ENCODE measurements around the gene NOX5.

The NOX5 gene

DNA sequence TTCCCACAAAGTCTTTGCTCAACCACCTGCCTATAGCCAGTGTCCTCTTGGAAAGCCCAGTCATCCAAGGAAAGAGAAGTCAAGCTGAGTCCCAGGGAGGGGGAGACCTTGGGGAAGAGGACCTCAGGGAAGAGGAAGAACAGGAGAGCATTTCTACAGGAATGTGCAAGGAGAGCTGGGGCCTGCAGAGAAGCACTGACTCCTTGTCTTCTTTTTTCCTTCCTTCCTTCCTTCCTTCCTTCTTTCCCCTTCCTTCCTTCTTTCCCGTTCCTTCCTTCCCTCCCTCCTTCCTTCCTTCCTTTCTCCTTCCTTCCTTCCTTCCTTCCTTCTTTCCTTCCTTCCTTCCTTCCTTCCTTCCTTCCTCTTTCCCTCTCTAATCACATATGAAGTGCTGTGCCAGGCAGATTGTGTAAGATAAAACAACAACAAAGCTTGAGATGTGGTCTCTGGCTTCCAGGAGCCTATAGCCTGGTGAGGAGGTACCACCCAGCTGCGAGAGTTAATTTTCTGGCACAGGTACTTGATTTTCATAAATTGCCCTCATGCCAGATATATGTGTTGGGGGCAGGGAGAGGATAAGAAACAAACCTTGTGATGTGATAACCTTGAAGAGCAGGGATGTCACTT is 70.0 kb downstream of the NOX5 start:
- no peak for DNase-seq

DNA sequence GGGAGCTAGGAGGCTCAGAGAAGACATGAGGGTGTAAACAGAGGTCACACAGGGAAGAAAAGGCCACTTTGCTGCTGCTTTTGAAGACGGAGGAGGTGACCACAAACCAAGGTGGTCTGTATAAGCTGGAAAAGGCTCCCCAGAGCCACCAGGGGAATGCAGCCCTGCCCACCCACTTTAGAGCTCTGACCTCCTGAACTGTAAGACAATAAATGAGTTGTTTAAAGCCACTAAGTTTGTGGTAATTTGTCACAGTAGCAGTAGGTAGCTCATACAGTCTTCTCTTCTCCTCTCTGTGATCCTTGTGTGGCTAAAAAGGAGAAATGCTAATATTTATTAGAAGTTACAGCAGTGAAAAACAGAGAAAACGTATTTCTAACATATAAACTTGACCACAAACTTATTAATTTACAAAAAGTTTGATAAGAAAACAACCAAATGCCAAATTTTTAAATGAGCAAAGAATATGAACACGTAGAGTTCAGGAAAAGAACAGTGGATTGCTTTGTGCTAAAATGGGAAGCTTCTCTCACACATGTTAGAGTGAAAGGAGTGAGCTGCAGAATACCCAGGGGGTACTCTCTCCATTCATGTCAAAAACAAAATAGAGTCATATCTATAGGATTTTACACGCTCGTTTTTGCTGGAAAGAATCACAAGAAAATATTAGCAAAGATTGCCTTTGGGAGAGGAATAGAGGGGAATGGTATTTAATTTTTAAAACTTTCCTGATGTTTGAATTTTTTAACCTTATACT is 71.0 kb downstream of the NOX5 start:
- no peak for DNase-seq

DNA sequence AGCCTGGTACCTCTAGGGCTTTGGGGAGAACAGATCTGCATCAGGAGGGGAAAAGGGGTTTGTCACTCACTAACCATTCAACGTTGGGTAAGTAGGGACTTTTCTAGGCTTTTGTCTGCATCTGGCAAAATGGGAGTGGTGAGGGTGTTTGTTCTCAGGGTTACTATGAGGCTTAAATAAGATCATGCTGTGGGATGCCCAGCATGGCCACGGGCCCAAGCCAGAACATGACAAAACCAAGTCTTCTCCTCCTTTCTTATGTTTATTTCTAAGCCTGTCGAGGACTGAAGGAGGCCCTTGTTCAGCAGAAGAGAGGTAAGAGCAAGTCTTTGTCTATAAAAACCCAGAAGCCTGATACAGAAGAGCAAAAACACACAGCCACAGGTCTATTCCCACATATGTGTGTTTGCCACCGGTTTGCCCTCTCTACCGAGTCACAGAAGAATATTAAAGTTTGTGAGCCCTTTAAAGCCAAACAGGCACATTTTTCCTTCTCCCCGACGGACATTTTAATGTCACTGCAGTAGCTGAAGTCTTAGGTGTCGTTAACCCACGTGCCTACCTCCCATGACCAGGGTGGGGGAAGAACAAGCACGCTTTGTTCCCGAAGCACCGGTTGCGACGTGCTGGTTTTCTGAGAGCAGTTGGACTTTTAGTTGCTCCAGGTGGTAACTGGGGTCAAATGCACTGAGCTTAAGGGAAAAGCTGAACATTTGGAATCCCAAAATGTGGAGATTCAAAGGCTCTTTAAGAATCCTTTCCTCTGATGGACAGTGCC is 72.1 kb downstream of the NOX5 start:
- DNase-seq: no peak

DNA sequence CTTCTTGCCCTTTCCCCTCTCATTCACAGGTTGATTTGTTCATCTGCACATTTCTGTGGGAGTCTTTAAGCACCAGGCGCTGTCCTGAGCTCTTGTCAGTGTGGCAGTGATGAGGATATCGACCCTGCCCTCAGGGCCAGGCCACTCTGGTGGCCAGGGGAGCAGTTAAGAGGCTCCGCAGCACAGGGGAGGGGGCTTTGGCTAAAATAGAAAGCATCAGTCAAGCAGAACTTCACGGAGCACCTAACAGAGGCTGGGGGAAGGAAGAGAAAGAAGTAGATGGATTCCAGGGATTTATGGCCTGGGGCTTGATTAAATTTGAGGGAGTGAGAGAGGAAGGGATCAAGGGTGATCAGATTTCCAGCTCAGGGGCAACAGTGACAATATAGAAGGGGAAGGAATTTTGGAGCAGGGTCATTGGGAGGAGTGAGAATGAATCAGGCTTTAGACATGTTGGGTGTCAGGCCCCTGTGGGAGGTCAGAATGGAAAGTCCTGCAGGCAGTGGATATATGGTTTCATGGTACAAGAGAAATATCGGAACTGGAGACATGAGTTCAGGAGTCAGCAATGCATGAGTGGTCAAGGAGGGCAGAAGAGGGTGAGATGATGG is 73.0 kb downstream of the NOX5 start:
- no peak for DNase-seq

DNA sequence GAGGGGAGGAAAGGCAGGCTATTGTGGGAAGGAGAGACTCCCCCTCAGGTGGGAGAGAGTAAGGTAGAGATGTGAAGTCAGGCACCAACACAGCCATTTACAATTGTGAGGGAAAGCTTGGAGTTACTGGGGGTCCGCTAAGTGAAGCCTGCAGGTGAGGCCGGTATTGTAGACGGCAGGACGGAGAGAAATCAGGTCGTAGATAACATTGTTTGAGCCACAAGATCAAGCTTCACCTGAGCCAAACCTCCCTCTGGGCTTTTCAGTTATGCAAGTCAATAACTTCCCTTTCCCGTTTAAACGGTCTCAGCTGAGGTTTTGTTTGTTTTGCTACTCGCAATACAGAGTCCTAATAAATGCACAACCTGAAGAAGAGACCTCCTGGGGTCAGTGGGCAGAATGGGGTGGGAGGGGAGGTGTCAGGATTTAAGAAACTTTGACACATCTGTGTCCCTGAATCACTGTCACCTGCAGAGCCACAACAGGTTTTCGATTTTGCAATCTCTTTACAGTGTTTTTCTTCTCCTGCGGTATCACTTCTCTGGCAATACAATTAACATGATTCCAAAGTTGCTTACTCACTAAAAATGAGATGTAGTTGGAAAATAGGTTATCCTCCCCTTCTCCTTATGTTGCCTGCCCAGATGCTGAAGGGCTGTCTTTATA is 73.9 kb downstream of the NOX5 start:
- no peak for DNase-seq

DNA sequence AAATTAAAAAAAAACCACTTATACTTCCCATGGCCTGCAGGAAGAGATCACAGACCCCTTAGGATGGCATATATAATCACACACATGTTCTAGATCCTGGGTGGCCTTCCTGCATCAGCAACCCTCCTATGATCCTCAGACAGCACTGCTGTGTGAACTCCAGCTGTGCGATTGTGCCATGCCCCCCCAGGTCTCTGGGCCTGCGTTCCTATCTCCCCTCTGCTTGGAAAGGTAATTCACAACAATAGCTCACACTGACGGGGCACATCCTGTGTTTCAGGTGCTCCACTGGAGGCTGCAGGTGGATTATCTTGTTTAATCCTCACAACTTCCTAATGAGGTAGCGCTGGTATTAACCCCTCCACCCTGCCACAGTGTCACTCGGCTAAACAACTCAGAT is 74.8 kb downstream of the NOX5 start:
- no peak for DNase-seq

DNA sequence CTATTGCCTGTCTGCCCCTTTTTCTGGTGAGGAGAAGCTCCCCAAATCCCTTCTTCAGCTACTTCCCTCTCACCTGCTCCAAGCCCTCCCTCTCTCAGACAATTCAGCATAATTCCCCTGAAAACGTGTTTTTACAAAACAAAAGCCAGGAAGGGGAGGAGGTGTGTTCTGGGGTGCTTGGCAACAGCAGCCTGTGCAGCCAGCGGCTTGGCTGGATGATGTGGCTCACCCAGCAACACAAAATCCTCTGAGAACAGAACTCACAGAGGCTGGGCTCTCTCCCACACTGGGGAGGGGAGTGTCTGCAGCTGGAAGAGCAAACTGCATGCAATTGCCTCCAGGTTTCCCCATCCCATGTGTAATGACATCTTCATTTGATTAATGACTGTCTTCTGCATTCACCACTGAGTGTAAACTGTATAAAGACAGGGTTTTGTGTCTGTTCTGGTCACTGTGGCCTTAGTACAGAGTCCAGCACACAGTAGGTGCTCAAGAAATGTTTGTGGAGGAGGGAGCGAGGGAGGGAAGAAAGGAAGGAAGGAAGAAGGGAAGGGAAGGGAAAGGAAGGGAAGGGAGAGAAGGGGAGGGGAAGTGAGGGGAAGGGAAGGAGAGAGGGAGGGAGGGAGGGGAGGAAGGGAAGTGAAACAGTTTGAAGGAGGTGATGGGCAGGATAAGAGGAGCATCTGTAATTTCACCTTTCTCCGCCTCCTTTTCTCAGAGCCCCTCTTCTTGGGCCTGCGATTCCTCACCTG is 75.9 kb downstream of the NOX5 start:
- DNase-seq: no peak

DNA sequence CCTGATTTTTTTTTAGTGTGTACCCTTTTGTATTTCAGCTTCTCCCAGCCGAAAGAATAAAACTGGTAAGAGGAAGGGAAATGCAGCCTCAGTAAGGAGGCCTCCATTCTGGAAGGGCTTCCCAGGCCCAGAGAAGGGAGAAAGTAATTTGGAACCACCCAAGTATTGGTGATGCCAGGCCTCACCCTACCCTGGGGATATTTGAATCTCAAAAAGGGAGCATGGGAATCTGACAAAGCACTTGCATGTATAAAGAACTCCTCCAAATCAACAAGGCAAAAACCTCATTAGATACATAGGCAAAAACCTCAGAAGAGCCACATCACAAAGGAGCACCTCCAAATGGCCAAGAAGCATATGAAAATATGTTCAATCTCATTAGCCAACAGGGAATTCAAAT is 77.2 kb downstream of the NOX5 start:
- DNase-seq: no peak

DNA sequence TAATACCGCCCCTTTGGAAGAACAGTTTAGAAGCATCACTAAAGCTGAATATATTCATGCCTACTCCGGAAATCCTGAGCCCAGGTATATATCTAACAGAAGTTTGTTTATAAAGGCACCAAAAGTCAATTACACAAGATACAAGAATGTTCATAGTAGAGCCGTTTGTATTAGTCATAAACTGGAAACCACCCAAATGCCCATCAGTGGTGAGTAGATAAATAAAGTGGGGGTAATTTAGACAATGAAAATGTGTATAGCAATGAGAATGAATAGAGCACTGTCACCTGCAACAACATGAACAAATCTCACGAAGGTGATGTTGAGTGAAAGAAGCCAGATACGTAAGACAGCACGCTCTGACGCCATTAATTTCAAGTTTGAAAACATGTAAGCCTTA is 77.7 kb downstream of the NOX5 start:
- no peak for DNase-seq

DNA sequence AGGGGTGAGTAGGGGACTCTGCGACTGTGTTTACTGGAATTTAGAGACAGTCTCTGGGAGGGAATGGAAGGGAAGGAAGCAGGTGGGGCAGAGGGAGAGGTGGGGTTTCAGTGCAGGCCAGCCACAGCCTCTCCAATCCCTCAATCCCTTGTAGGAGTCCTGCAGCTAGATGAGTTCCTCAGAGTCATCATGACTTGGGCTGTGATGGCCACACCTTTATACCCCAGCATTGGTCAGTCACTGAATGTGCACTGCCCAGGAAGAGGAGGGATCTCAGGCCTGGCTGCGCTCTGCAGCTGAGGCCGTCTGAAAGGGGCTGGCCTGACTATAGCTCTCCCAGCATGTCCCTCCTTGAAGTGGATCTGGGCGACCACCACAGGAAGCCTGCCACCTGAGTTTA is 78.6 kb downstream of the NOX5 start:
- DNase-seq: no peak

DNA sequence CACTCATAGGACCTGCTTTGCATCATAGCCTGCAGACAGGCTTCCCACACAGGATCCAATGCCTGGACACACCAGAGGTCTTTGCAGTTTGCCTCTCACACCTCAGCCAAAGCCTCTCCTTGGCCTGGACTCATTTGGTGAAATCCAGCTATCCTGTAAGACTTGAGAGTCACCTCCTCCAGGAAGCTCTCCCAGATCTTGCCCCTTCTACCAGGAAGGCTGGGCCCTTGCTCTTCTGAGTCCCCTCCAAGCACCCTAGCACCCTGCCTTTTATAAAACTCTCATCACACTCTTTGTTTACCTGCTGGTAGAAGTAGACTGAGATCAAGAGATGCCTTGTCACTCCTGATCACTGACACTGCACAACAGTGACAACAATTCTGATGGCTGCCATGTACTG is 79.1 kb downstream of the NOX5 start:
- no peak for DNase-seq

DNA sequence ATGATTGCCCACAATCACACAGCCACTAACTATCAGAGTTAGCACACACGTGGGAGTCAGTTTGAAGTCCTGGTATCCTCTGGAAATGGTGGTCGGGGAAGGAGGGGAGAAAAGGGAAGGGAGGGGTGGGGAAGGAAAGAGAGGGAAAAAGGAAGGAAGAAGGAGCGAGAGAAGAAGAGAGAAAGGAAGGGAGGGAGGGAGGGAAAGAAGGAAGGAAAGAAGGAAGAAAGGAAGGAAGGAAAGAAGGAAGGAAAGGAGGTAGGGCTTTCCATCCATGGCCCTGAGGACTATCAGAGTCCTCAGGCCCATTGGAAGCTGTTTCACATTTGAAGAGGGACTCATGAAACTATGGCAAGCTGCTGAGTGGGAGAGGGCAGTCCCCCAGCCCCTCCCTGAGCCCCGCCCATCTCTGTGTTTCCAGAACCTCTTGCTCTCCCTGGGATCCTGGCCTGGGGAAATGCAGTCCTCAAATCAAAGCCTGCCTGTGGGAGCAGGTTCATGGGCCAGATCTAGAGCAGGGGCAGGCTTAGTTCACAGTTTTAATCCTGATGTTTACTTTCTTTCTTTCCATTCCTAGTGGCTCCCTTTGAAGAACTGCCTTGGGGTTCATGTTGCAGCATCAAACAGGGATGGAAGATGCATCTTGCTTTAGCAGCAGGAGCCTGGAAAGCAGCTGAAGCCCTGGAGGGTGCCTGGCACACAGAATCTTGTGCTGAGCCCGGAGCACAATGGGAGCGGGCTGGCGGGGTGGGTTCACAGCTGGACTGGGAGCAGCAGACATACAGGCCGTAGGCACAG is 79.8 kb downstream of the NOX5 start:
- no peak for DNase-seq

DNA sequence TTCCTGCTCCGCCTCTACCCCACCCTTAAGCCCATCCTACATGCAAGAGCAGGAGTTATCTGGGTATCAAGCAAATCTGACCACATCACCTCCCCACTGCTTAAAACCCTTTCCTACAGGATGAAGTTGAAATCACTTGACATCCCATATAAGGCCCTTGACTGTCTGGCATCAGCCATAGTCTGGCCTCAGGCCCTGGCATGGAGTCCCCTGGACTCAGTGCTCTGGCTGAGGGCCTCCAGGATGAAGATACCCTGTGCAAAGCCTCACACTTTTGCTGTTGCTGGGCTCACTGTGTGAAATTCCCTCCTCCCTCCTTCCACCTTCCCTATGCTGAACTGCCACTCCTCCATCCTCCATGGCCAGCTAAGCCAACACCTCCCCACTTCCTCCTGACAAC is 80.8 kb downstream of the NOX5 start:
- DNase-seq: no peak

DNA sequence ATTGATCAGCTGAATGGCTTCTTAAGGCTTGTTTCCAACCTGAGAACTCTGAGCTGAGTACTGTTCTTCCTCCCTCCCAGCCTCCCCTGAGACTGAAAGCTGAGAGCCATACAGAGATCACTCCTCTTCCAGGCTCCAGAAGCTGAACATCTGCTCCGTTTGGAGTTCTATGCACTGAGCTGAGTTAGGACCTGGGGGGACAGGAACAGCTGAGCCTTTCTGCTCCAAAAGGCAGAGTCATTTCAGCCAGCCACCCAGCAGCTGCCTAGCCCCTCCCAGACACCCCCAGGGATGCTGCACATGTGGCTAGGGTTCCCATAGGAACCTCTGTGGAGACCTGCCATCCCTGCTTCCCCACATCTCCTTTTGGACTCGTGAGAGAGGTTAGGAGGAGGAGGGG is 81.7 kb downstream of the NOX5 start:
- peak; percentile 96 to 98 for DNase-seq

DNA sequence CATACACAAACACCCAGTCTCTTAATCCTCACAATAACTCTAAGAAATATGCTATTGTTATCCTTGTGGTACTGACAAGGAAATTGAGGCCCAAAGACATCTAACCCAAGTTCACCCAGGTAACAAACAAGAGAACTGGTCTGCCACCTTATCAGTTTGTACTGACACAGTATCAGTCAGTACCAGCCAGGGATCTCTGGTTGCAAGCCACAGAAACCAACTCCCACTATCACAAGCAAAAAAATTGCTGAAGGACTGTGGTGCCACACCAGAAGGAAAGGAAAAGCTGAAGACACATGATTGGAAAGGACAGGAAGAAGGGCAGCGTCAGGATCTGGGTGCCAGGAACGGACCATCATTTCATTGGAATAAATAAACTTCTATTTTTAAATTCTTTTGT is 82.1 kb downstream of the NOX5 start:
- no peak for DNase-seq

DNA sequence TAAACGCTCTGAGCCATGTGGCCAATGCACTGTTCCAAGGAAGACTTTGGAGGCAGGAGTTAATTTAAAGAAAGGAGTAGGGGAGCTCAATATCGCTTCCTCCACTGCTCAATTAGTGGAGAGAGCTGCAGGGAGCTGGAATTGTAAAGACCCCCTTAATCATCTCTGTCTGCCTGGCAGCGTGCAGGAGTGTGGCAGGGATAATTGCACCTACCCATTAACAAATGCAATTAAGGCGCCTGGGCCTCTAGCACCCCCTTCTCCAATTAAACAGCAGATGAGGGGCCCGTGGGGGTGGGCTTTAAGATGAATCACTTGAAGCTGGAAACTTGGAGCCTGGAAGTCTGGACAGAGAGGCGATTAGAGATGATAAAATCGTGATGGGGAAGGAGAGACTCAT is 84.3 kb downstream of the NOX5 start:
- DNase-seq: no peak

DNA sequence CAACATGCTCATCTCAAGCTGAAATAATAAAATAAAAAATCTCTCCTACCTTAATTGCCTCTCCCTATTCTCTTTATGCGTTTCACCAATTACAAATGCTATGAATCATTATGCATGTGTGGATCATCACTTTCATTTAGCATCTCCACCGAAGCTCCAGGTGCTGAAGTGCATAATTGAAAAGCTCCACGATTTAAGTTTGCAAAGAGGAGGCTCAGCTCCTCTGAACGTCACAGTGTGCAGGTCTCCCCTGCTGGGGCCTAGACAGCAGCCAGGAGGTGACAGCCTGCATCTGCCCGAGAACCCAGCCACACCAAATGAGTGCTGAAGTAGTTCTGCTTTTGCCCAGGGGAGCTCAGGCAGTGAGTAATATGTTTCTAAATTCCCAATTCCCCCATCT is 85.4 kb downstream of the NOX5 start:
- DNase-seq: peak in 1 of 2 experiments; percentile 39

DNA sequence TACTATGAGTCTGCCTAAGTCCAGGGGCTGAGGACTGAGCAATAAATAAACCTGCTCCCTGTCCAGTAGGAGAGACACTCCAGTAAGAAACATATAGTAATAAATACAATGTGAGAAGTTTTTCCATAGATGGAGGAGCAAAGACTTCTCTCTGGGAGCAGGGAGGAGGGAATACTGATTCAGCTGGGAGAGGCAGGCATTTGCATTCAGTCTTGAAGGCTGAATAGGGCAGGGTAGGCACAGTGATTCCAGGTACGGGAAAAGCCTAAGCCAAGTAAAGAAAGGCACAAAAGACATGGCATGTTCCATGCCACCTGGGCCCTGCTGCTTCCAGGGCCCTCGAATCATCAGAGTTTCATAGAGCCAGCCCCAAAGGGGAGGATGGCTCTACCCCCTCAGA is 86.3 kb downstream of the NOX5 start:
- DNase-seq: no peak

DNA sequence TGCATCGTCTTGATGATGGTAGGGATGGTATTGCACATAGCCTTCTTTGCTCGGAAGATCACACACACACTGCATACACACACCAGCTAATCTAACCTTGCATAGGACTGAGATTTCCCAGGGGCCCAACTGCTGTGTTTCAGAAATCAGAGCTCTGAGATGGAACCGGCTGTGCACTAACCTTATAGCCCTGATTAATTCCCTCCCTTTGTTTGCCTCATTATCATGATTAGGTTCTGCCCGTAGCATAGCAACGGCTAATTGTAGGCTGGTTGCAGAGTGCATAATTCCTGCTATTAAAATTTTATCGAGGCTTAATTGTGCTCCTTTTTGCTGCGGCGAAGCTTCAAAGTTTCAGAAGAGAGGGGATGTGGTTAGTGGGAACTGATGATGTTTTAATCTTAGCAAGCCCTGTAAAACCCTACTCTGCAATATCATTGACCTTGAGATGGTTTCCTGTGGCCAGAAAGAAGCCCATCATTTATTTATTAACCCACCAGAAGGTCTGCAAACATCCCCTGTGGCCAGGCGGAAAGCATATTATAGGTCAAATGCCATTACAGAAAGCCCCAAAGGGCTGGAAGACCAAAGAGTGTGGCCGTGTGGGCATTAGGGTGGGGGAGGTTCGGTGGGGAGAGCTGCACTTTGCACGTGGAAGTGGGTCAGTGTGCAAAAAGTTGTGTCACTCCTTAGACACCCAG is 89.7 kb downstream of the NOX5 start:
- DNase-seq: no peak

DNA sequence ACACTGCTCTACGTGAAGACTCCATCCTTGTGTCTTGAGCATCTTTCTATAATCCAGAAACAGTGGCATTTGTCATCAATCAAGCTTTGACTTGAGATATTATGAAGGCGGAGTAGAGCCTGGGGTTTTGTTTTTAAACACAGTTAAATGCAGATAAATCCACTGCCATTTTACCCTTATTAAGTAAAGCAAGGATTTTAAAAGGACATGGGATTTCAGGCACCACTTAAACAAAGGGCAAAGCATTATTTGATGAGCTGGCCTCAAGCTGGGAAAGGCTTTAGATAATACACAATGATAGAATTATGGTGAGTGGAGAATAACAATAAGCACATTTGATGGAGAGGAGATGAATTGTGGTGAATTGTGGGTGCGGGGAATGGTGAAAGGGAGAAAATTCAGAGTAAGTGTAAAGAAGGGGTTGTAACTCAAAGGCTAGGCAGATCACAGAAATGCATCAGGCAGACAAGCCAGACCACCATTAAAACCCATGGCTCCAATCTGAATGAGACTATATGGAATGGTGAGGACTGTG is 91.0 kb downstream of the NOX5 start:
- DNase-seq: no peak

All from NCI-H524 (cell line).